Suprapubic skin (tissue), 4 donors: ENCODE data around the gene LRRC43.

ENCODE experiments used
- CTCF ChIP-seq, 2 donors: fragments of 200-600 bp in 1 of 2; fragments of 450-650 bp in 1 of 2; sonication (generic) in 1 of 2; IDR thresholded peaks; one replicate each; pipeline ENCODE4 v1.5.1; 2016 to 2019; ENCODE audit warnings: antibody characterized with exemption in 2 of 2, mild to moderate bottlenecking in 1 of 2, moderate library complexity in 1 of 2
- POLR2A ChIP-seq, 2 donors: fragments of 450-650 bp; IDR thresholded peaks; one replicate each; pipeline ENCODE4 v1.6.1; 2017; ENCODE audit warnings: antibody characterized with exemption in 2 of 2, mild to moderate bottlenecking in 2 of 2, moderate library complexity in 2 of 2
- POLR2AphosphoS5 ChIP-seq, 3 donors: sonication (generic); formaldehyde crosslinking; IDR thresholded peaks; one replicate each; pipeline ENCODE4 v1.6.1; 2017; ENCODE audit warnings: antibody characterized with exemption in 3 of 3

- TF ChIP-seq CTCF (IDR thresholded peaks at IDR 0.05) (no peak), POLR2A (IDR thresholded peaks at IDR 0.05) (no peak), POLR2AphosphoS5 (IDR thresholded peaks at IDR 0.05) (no peak)
Observed at GRCh38 chr12:122150127-122150681, 32.7 kb upstream of the LRRC43 start.
